Endothelial cell of umbilical vein (primary cell): ENCODE measurements around the gene TMEM145.

Experiments used
- GATA2 ChIP-seq: IDR thresholded peaks from 2 replicates; pipeline ENCODE4 v1.7.0; 2011; ENCODE audit warnings: low read depth, mild to moderate bottlenecking, moderate library complexity, mixed read lengths, low read length; ENCODE audit not compliant: insufficient read length, insufficient read depth
- POLR2A ChIP-seq: IDR thresholded peaks from 2 replicates; pipeline ENCODE4 v1.6.1; 2012; ENCODE audit warnings: low read depth, mild to moderate bottlenecking, control low read depth, low read length
- POLR2AphosphoS5 ChIP-seq: IDR thresholded peaks from 2 replicates; pipeline ENCODE4 v1.6.1; 2012; ENCODE audit warnings: low read depth, mild to moderate bottlenecking, control low read depth, low read length, moderate library complexity; ENCODE audit not compliant: insufficient read depth
- TF ChIP-seq, protein P1 (sequence below), 2 donors: IDR thresholded peaks; 1 replicate in 1 of 2; 2 replicates in 1 of 2; pipeline ENCODE4 v1.5.1; 2011; ENCODE audit warnings: low read length in 2 of 2, mild to moderate bottlenecking in 2 of 2, moderate library complexity in 2 of 2, control low read depth in 1 of 2, inconsistent platforms in 1 of 2, low read depth in 1 of 2; ENCODE audit not compliant: insufficient read depth in 1 of 2; ENCODE audit errors: extremely low read depth in 1 of 2

DNA sequence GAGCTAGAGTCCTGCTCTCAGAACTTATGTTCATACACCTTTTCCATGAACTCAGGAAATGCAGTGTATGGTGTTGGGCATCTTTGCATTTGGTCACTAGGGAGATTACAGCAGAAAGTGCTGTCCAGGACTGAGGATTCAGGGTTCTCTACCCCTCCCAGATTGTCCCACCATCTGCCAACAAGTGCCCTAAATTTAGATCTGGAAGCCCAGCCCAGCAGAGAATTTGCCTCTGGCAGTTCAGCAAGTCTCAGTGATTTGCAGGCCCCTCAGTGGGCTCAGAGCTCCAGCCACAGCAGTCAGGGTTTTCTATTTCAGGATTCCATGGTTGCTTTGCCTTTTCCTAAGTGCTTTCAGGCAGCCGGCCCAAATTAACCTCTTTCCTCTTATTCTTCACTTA lies 53.6 kb downstream of the TMEM145 start:
- TF ChIP-seq, protein P1, sequence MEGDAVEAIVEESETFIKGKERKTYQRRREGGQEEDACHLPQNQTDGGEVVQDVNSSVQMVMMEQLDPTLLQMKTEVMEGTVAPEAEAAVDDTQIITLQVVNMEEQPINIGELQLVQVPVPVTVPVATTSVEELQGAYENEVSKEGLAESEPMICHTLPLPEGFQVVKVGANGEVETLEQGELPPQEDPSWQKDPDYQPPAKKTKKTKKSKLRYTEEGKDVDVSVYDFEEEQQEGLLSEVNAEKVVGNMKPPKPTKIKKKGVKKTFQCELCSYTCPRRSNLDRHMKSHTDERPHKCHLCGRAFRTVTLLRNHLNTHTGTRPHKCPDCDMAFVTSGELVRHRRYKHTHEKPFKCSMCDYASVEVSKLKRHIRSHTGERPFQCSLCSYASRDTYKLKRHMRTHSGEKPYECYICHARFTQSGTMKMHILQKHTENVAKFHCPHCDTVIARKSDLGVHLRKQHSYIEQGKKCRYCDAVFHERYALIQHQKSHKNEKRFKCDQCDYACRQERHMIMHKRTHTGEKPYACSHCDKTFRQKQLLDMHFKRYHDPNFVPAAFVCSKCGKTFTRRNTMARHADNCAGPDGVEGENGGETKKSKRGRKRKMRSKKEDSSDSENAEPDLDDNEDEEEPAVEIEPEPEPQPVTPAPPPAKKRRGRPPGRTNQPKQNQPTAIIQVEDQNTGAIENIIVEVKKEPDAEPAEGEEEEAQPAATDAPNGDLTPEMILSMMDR (IDR thresholded peaks at IDR 0.05; ENCODE audit: extremely low read depth in 1 of 2, insufficient read depth in 1 of 2, low read depth in 1 of 2, low read length in 2 of 2), result no peak
- TF ChIP-seq POLR2A (no peak), POLR2AphosphoS5 (no peak), GATA2 (no peak)
